Daoy (cell line): ENCODE data around the gene USP30. TPM values are rescaled to one million over a fixed set of nuclear protein-coding genes. Genes with fewer than 3 reads are reported as not detected.

ENCODE experiments used
- DNase-seq: peaks from one replicate; pipeline ENCODE4 v3.0.0-alpha.2; 2015; ENCODE audit warnings: low read depth
- total RNA-seq: library from RNA; depleted of rRNA; stranded (reverse); fragments of >200 nt; shearing (Covaris generic); gene quantifications from 2 replicates; pipeline ENCODE4 v1.2.3, GENCODE V29; 2014

Gene USP30
- total RNA-seq, 1 experiment from 2014 or later, result 6.3 TPM

GRCh38 chr12:109097435-109098182 lies 45.2 kb downstream of the USP30 start, which contains the start of gene UNG:
UNG (plus strand) TSS chr12:109097597; CDS start chr12:109097680, 83 bp downstream.
- peak; percentile 98 for DNase-seq

GRCh38 chr12:109098183-109098604 lies 45.8 kb downstream of the USP30 start:
- no peak for DNase-seq

GRCh38 chr12:109098651-109099050 lies 46.3 kb downstream of the USP30 start:
- no peak for DNase-seq

GRCh38 chr12:109099431-109100020 lies 47.1 kb downstream of the USP30 start:
- DNase-seq, result no peak

- no peak for DNase-seq
These were observed 48.4 kb downstream of the USP30 start for GRCh38 chr12:109100741-109101140.

GRCh38 chr12:109102491-109102890 lies 50.1 kb downstream of the USP30 start:
- DNase-seq, result no peak

GRCh38 chr12:109105176-109105575 lies 52.8 kb downstream of the USP30 start:
- no peak for DNase-seq

- no peak for DNase-seq
These were observed 57.5 kb downstream of the USP30 start for GRCh38 chr12:109109746-109110350.

GRCh38 chr12:109110988-109111495 lies 58.7 kb downstream of the USP30 start:
- DNase-seq, result peak; percentile 81

- no peak for DNase-seq
These were observed 60.5 kb downstream of the USP30 start for GRCh38 chr12:109112720-109113465.

GRCh38 chr12:109113661-109114321 lies 61.4 kb downstream of the USP30 start:
- DNase-seq, result no peak

GRCh38 chr12:109114644-109115043 lies 62.3 kb downstream of the USP30 start:
- DNase-seq, result no peak

- DNase-seq, result no peak
These were observed 63.0 kb downstream of the USP30 start for GRCh38 chr12:109115404-109115757.

- DNase-seq, result no peak
These were observed 63.6 kb downstream of the USP30 start, which contains the start of gene ACACB for GRCh38 chr12:109115758-109116610. ACACB (plus strand) TSS chr12:109116587; CDS start chr12:109139406, 22,819 bp downstream.

- no peak for DNase-seq
These were observed 64.2 kb downstream of the USP30 start for GRCh38 chr12:109116611-109116949.

- no peak for DNase-seq
These were observed 67.7 kb downstream of the USP30 start for GRCh38 chr12:109120095-109120494.

- no peak for DNase-seq
These were observed 68.2 kb downstream of the USP30 start for GRCh38 chr12:109120557-109120956.

GRCh38 chr12:109121346-109121880 lies 69.0 kb downstream of the USP30 start:
- no peak for DNase-seq

- DNase-seq, result no peak
These were observed 72.7 kb downstream of the USP30 start for GRCh38 chr12:109124878-109125648.
